ENCODE data around the gene PDE10A. TPM values are rescaled to one million over a fixed set of nuclear protein-coding genes. Genes with fewer than 3 reads are reported as not detected.
A peak's percentile ranks its signal among the peaks of the same experiment; 100 is the strongest.

PDE10A gene
- total RNA-seq, 1 experiment from 2014 or later, result 3.1 TPM

GRCh38 chr6:165617528-165617927 is 45.5 kb downstream of the PDE10A start:
- no peaks in the 10 kb centered on the region for H3K36me3 Mint-ChIP-seq
- ATAC-seq, result no peak
- DNase-seq (ENCODE audit: low spot score), result no peak
- ChIA-PET POLR2A (no interaction called here), CTCF (no interaction called here)
- TF ChIP-seq FOXP1 (CRISPR knock-in tag; IDR thresholded peaks at IDR 0.05; ENCODE audit: borderline replicate concordance), result no peak
- no peak for TF ChIP-seq ZNF263 (CRISPR knock-in tag; IDR thresholded peaks at IDR 0.05; ENCODE audit: low read depth)
- no peak for TF ChIP-seq ATF1 (CRISPR knock-in tag; IDR thresholded peaks at IDR 0.05)
- no peak for TF ChIP-seq ZMAT4 (CRISPR knock-in tag; IDR thresholded peaks at IDR 0.05)
- no peak for TF ChIP-seq ZNF138 (CRISPR knock-in tag; conservative IDR thresholded peaks at IDR 0.05)
- no peak for TF ChIP-seq ZSCAN18 (CRISPR knock-in tag; IDR thresholded peaks at IDR 0.05)
- TF ChIP-seq SOX15 (CRISPR knock-in tag; IDR thresholded peaks at IDR 0.05), result no peak
- H3K4me1 Mint-ChIP-seq, result peaks cover 21% of the 10 kb centered on the region
- no peak overlapping the region for H3K27ac Mint-ChIP-seq
- no peaks in the 10 kb centered on the region for H3K9me3 Mint-ChIP-seq
- H3K4me3 Mint-ChIP-seq, result no peak overlapping the region
- H3K27me3 Mint-ChIP-seq (ENCODE audit: low read depth), result no peaks in the 10 kb centered on the region

GRCh38 chr6:165616116-165616515 is 46.9 kb downstream of the PDE10A start:
- POLR2A ChIA-PET, result no interaction called here
- ATAC-seq, result peak; percentile 89
- H3K27me3 Mint-ChIP-seq (ENCODE audit: low read depth), result no peaks in the 10 kb centered on the region
- DNase-seq (ENCODE audit: low spot score), result no peak
- H3K4me1 Mint-ChIP-seq, result peaks cover 21% of the 10 kb centered on the region
- peak overlapping the region; percentile 84 for H3K27ac Mint-ChIP-seq
- H3K36me3 Mint-ChIP-seq, result 0 out of 2 replicates have a peak, but pooled peaks cover under 1% of the 10 kb centered on the region
- H3K9me3 Mint-ChIP-seq, result no peaks in the 10 kb centered on the region
- TF ChIP-seq ETV6 (CRISPR knock-in tag; IDR thresholded peaks at IDR 0.05), result 0 out of 2 replicates have a peak, but pooled peaks have one; percentile 24
- no peak for TF ChIP-seq FOXK1 (CRISPR knock-in tag; IDR thresholded peaks at IDR 0.05)
- no peak for TF ChIP-seq ELF4 (CRISPR knock-in tag; IDR thresholded peaks at IDR 0.05; ENCODE audit: low read depth)
- CTCF ChIA-PET, result interaction anchor here (1.0 kb wide), 1 partner anchor 176 kb away, joined by 6 read pairs; no protein-coding TSS in a partner anchor
- peak overlapping the region; percentile 14 for H3K4me3 Mint-ChIP-seq

- Mint-ChIP-seq H3K36me3 (0 out of 2 replicates have a peak, but pooled peaks cover 5% of the 10 kb centered on the region), H3K4me3 (peak overlapping the region; percentile 14), H3K4me1 (peaks cover 24% of the 10 kb centered on the region), H3K27me3 (ENCODE audit: low read depth) (no peaks in the 10 kb centered on the region), H3K9me3 (no peaks in the 10 kb centered on the region), H3K27ac (peak overlapping the region; percentile 84)
- TF ChIP-seq KAT7 (CRISPR knock-in tag; IDR thresholded peaks at IDR 0.05; ENCODE audit: borderline replicate concordance), result no peak
- no peak for TF ChIP-seq TEAD1 (CRISPR knock-in tag; IDR thresholded peaks at IDR 0.05)
- TF ChIP-seq FOXP1 (CRISPR knock-in tag; IDR thresholded peaks at IDR 0.05; ENCODE audit: borderline replicate concordance), result no peak
- TF ChIP-seq HMGA2 (CRISPR knock-in tag; IDR thresholded peaks at IDR 0.05), result no peak
- TF ChIP-seq ATF2 (CRISPR knock-in tag; IDR thresholded peaks at IDR 0.05; ENCODE audit: borderline replicate concordance, low read depth), result no peak
- no peak for TF ChIP-seq OVOL2 (CRISPR knock-in tag; IDR thresholded peaks at IDR 0.05; ENCODE audit: borderline replicate concordance)
- TF ChIP-seq ZNF396 (CRISPR knock-in tag; IDR thresholded peaks at IDR 0.05; ENCODE audit: borderline replicate concordance), result no peak
- TF ChIP-seq SMAD3 (CRISPR knock-in tag; IDR thresholded peaks at IDR 0.05; ENCODE audit: borderline replicate concordance), result no peak
- no peak for TF ChIP-seq PRRX2 (CRISPR knock-in tag; IDR thresholded peaks at IDR 0.05)
- TF ChIP-seq SMAD4 (CRISPR knock-in tag; IDR thresholded peaks at IDR 0.05), result no peak
- TF ChIP-seq JUN (CRISPR knock-in tag; IDR thresholded peaks at IDR 0.05), result no peak
- no peak for TF ChIP-seq FOXK1 (CRISPR knock-in tag; IDR thresholded peaks at IDR 0.05)
- no peak for TF ChIP-seq ZBTB43 (CRISPR knock-in tag; IDR thresholded peaks at IDR 0.05)
- TF ChIP-seq ZSCAN18 (CRISPR knock-in tag; IDR thresholded peaks at IDR 0.05), result no peak
- no peak for TF ChIP-seq ZNF232 (CRISPR knock-in tag; IDR thresholded peaks at IDR 0.05)
- TF ChIP-seq ZBTB21 (CRISPR knock-in tag; IDR thresholded peaks at IDR 0.05; ENCODE audit: borderline replicate concordance), result no peak
- TF ChIP-seq ZNF121 (CRISPR knock-in tag; IDR thresholded peaks at IDR 0.05), result no peak
- DNase-seq (ENCODE audit: low spot score) (no peak), ATAC-seq (peak; percentile 72)
- CTCF ChIA-PET, result interaction anchor here (1.0 kb wide), 1 partner anchor 175 kb away, joined by 6 read pairs; no protein-coding TSS in a partner anchor
- POLR2A ChIA-PET, result no interaction called here
Observed at GRCh38 chr6:165615636-165616035, 47.4 kb downstream of the PDE10A start.

Data from WTC11 (cell line).